Measurements from ENCODE around the gene WASF1. TPM values are rescaled to one million over a fixed set of nuclear protein-coding genes. Genes with fewer than 3 reads are reported as not detected.

The WASF1 gene
- total RNA-seq, 1 donor from 2014 or later = 4.3 TPM

DNA sequence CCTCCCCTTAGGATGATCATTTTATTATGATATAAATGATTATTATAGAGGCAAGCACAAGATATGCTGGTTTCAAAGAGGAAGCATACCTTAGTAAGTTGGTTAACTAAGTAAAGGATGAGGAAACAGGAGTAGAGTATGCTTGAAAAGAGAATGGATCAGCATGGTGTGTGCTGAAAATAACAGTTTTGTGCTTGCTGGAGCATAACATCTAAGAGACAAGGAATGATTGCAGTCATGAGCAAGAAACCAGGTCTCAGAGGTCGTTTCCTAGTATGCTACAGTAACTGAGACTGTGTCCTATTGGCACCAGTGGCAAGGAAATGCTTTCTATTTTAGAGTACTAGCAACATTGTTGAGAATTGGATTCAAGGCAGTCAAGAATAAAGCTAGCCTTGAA is 34.9 kb upstream of the WASF1 start:
- TF ChIP-seq, protein P1, sequence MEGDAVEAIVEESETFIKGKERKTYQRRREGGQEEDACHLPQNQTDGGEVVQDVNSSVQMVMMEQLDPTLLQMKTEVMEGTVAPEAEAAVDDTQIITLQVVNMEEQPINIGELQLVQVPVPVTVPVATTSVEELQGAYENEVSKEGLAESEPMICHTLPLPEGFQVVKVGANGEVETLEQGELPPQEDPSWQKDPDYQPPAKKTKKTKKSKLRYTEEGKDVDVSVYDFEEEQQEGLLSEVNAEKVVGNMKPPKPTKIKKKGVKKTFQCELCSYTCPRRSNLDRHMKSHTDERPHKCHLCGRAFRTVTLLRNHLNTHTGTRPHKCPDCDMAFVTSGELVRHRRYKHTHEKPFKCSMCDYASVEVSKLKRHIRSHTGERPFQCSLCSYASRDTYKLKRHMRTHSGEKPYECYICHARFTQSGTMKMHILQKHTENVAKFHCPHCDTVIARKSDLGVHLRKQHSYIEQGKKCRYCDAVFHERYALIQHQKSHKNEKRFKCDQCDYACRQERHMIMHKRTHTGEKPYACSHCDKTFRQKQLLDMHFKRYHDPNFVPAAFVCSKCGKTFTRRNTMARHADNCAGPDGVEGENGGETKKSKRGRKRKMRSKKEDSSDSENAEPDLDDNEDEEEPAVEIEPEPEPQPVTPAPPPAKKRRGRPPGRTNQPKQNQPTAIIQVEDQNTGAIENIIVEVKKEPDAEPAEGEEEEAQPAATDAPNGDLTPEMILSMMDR (IDR thresholded peaks at IDR 0.05) = no peak
- Histone ChIP-seq H3K27me3 (ENCODE audit: low read depth) (no peaks in the 10 kb centered on the region), H3K4me3 (no peak overlapping the region), H3K36me3 (peaks cover 97% of the 10 kb centered on the region), H3K27ac (no peak overlapping the region), H3K4me1 (no peaks in the 10 kb centered on the region), H3K9me3 (no peaks in the 10 kb centered on the region)
- DNase-seq (no peak), ATAC-seq (no peak)
- intact Hi-C loops (cut with DNase I) = no loop called here

GRCh38 chr6:110211753-110212152 is 32.3 kb upstream of the WASF1 start:
- Histone ChIP-seq H3K36me3 (peaks cover 91% of the 10 kb centered on the region), H3K9me3 (no peaks in the 10 kb centered on the region), H3K27me3 (ENCODE audit: low read depth) (no peaks in the 10 kb centered on the region), H3K27ac (no peak overlapping the region), H3K4me3 (no peak overlapping the region), H3K4me1 (no peaks in the 10 kb centered on the region)
- DNase-seq = no peak
- ATAC-seq = no peak
- TF ChIP-seq, protein P1 (IDR thresholded peaks at IDR 0.05) = no peak
- intact Hi-C loops (cut with DNase I) = no loop called here

DNA sequence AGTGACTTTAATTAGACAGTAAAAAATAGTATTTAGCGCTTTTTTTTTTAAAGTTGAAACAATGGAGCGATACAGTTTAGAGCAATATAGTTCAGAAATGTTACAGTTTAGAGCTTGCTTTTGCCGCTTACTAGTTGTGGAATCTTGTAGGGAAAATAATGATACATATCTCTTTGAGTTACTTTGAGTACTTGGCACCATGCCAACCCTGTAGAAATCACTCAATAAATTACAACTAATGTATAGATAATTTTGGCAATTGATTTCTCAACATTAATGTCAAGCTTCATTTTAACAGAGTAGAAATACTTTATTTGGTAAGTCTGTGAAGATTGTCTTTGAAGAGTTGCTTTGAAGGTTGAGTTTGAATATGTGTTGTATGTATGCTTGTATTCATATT is 28.2 kb upstream of the WASF1 start:
- TF ChIP-seq, protein P1 (IDR thresholded peaks at IDR 0.05) = no peak
- Histone ChIP-seq H3K27ac (no peak overlapping the region), H3K36me3 (peaks cover 50% of the 10 kb centered on the region), H3K4me1 (no peaks in the 10 kb centered on the region), H3K9me3 (no peaks in the 10 kb centered on the region), H3K27me3 (ENCODE audit: low read depth) (no peaks in the 10 kb centered on the region), H3K4me3 (no peak overlapping the region)
- intact Hi-C loops (cut with DNase I) = no loop called here
- DNase-seq (no peak), ATAC-seq (no peak)

- no peaks in the 10 kb centered on the region for H3K9me3 ChIP-seq
- H3K36me3 ChIP-seq = peaks cover 6% of the 10 kb centered on the region
- no peaks in the 10 kb centered on the region for H3K4me1 ChIP-seq
- H3K27ac ChIP-seq = no peak overlapping the region
- DNase-seq (no peak), ATAC-seq (no peak)
- H3K4me3 ChIP-seq = no peak overlapping the region
- TF ChIP-seq, protein P1 (IDR thresholded peaks at IDR 0.05) = no peak
- no peaks in the 10 kb centered on the region for H3K27me3 ChIP-seq (ENCODE audit: low read depth)
- intact Hi-C loops (cut with DNase I) = no loop called here
These were observed 21.8 kb upstream of the WASF1 start for GRCh38 chr6:110201151-110201884.

GRCh38 chr6:110198561-110198960 is 19.1 kb upstream of the WASF1 start:
- Histone ChIP-seq H3K27ac (no peak overlapping the region), H3K36me3 (peaks cover 16% of the 10 kb centered on the region), H3K4me1 (no peaks in the 10 kb centered on the region), H3K27me3 (ENCODE audit: low read depth) (no peaks in the 10 kb centered on the region), H3K4me3 (no peak overlapping the region), H3K9me3 (no peaks in the 10 kb centered on the region)
- ATAC-seq (no peak), DNase-seq (no peak)
- TF ChIP-seq, protein P1 (IDR thresholded peaks at IDR 0.05) = no peak
- intact Hi-C loops (cut with DNase I) = no loop called here
